Measurements from ENCODE around the gene ADCY9.

ADCY9 gene

GRCh38 chr16:4124535-4125294 lies 8.5 kb upstream of the ADCY9 start:
- ChIA-PET CTCF (interaction anchor here (1.2 kb wide), 1 partner anchor 129 kb away, joined by 5 read pairs; no protein-coding TSS in a partner anchor), POLR2A (no interaction called here)
- TF ChIP-seq CTCF (IDR thresholded peaks at IDR 0.05; ENCODE audit: insufficient read depth, low read length, missing control alignments), result no peak
- DNase-seq (ENCODE audit: low read depth, low spot score), result no peak
- no peak overlapping the region for H3K4me3 ChIP-seq (ENCODE audit: low read depth, low read length)

GRCh38 chr16:4123616-4124300 lies 7.5 kb upstream of the ADCY9 start:
- no peak overlapping the region for H3K4me3 ChIP-seq (ENCODE audit: low read depth, low read length)
- no peak for TF ChIP-seq CTCF (IDR thresholded peaks at IDR 0.05; ENCODE audit: insufficient read depth, low read length, missing control alignments)
- ChIA-PET CTCF (interaction anchor here (0.8 kb wide), 1 partner anchor 131 kb away, joined by 4 read pairs; no protein-coding TSS in a partner anchor), POLR2A (no interaction called here)
- DNase-seq (ENCODE audit: low read depth, low spot score), result peak; percentile 29

GRCh38 chr16:4120176-4120575 lies 3.9 kb upstream of the ADCY9 start:
- no peak overlapping the region for H3K4me3 ChIP-seq (ENCODE audit: low read depth, low read length)
- TF ChIP-seq CTCF (IDR thresholded peaks at IDR 0.05; ENCODE audit: insufficient read depth, low read length, missing control alignments), result no peak
- DNase-seq (ENCODE audit: low read depth, low spot score), result no peak
- CTCF ChIA-PET, result interaction anchor here (0.6 kb wide), 1 partner anchor 104 kb away, joined by 3 read pairs; no protein-coding TSS in a partner anchor
- POLR2A ChIA-PET, result interaction anchor here (0.5 to 0.8 kb wide), 2 partner anchors 63 to 126 kb away, joined by 3 to 4 read pairs; no protein-coding TSS in a partner anchor

GRCh38 chr16:4117250-4117578 lies 972 bp upstream of the ADCY9 start:
- ChIA-PET CTCF (interaction anchor here (1.7 kb wide), 1 partner anchor 134 kb away, joined by 5 read pairs; no protein-coding TSS in a partner anchor), POLR2A (no interaction called here)
- TF ChIP-seq CTCF (IDR thresholded peaks at IDR 0.05; ENCODE audit: insufficient read depth, low read length, missing control alignments), result no peak
- H3K4me3 ChIP-seq (ENCODE audit: low read depth, low read length), result peak overlapping the region; percentile 62
- DNase-seq (ENCODE audit: low read depth, low spot score), result no peak

- CTCF ChIA-PET, result interaction anchor here (1.2 to 1.3 kb wide), 3 partner anchors 137 to 289 kb away, joined by 3 to 5 read pairs (median 4); no protein-coding TSS in a partner anchor
- no peak for TF ChIP-seq CTCF (IDR thresholded peaks at IDR 0.05; ENCODE audit: insufficient read depth, low read length, missing control alignments)
- H3K4me3 ChIP-seq (ENCODE audit: low read depth, low read length), result peak overlapping the region; percentile 64
- DNase-seq (ENCODE audit: low read depth, low spot score), result no peak
- POLR2A ChIA-PET, result interaction anchor here (0.6 to 1.6 kb wide), 2 partner anchors 138 to 170 kb away, joined by 3 to 7 read pairs; no protein-coding TSS in a partner anchor
These were observed 308 bp downstream of the ADCY9 start for GRCh38 chr16:4115949-4116318.
